GM12878 (cell line): ENCODE data around the gene SLC12A3. TPM values are rescaled to one million over a fixed set of nuclear protein-coding genes. Genes with fewer than 3 reads are reported as not detected.

ENCODE experiments used
- CBX3 ChIP-seq: fragments of 200-600 bp; sonication (generic); IDR thresholded peaks from 2 replicates; pipeline ENCODE4 v1.6.1; 2016; ENCODE audit warnings: low read depth, borderline replicate concordance
- CBX5 ChIP-seq: sonication (generic); IDR thresholded peaks from 2 replicates; pipeline ENCODE4 v1.6.1; 2016; ENCODE audit warnings: low read depth, moderate library complexity, mild to moderate bottlenecking, inconsistent platforms
- EP300 ChIP-seq, 2 experiments: fragments of 150-350 bp in 1 of 2; IDR thresholded peaks; 2 replicates each; pipeline ENCODE4 v1.6.1; 2011 to 2012; ENCODE audit warnings: low read depth in 2 of 2, low read length in 2 of 2, borderline replicate concordance in 1 of 2, improper control_type of control experiment in 1 of 2, inconsistent platforms in 1 of 2; ENCODE audit not compliant: control insufficient read depth in 1 of 2
- FOS ChIP-seq: IDR thresholded peaks from 3 replicates; pipeline ENCODE4 v1.6.1; 2011; ENCODE audit warnings: borderline replicate concordance; ENCODE audit not compliant: insufficient read length; ENCODE audit errors: extremely low read depth
- GABPA ChIP-seq: IDR thresholded peaks from 2 replicates; pipeline ENCODE4 v1.6.1; 2014; ENCODE audit warnings: antibody characterized with exemption, low read depth, mild to moderate bottlenecking, inconsistent platforms
- LARP7 ChIP-seq: fragments of 450-650 bp; IDR thresholded peaks from 2 replicates; pipeline ENCODE4 v1.6.1; 2017; ENCODE audit warnings: mild to moderate bottlenecking
- MTA3 ChIP-seq: IDR thresholded peaks from 2 replicates; pipeline ENCODE4 v1.6.1; 2012; ENCODE audit warnings: low read length, inconsistent platforms, borderline replicate concordance
- MXI1 ChIP-seq: fragments of 150-350 bp; IDR thresholded peaks from 2 replicates; pipeline ENCODE4 v1.6.1; 2011; ENCODE audit warnings: low read depth, mild to moderate bottlenecking, inconsistent platforms, low read length, improper control_type of control experiment
- RAD51 ChIP-seq: fragments of 450-650 bp; IDR thresholded peaks from 2 replicates; pipeline ENCODE4 v1.6.1; 2016; ENCODE audit warnings: moderate library complexity, mild to moderate bottlenecking, inconsistent platforms
- SMARCA5 ChIP-seq: fragments of 450-650 bp; IDR thresholded peaks from 2 replicates; pipeline ENCODE4 v1.6.1; 2017; ENCODE audit warnings: mild to moderate bottlenecking
- TAF1 ChIP-seq: IDR thresholded peaks from 2 replicates; pipeline ENCODE4 v1.6.1; 2011; ENCODE audit warnings: mild to moderate bottlenecking, low read depth, low read length, borderline replicate concordance
- TCF3 ChIP-seq: IDR thresholded peaks from 2 replicates; pipeline ENCODE4 v1.6.1; 2012; ENCODE audit warnings: low read depth, mild to moderate bottlenecking, low read length, borderline replicate concordance; ENCODE audit not compliant: insufficient read depth
- ZNF217 ChIP-seq: fragments of 450-650 bp; IDR thresholded peaks from 2 replicates; pipeline ENCODE4 v1.6.1; 2017; ENCODE audit warnings: antibody characterized with exemption, mild to moderate bottlenecking
- ZNF274 ChIP-seq: IDR thresholded peaks from one replicate; pipeline ENCODE4 v1.8.0; 2011; ENCODE audit not compliant: insufficient read length, insufficient read depth
- ZNF622 ChIP-seq: fragments of 450-650 bp; IDR thresholded peaks from 2 replicates; pipeline ENCODE4 v1.6.1; 2017; ENCODE audit warnings: mild to moderate bottlenecking, inconsistent platforms
- polyA plus RNA-seq, 11 experiments: library from polyadenylated mRNA; depleted of rRNA in 4 of 11; unstranded in 6 of 11; stranded (reverse) in 5 of 11; fragments of >200 nt; fragmentation: Nextera tagmentation in 4 of 11; fragmentation: Illumina TruSeq in 1 of 11; extraction: Ambion mirVana in 4 of 11; extraction: Trizol in 1 of 11; gene quantifications; 1 replicate in 1 of 11; 2 replicates in 10 of 11; pipeline versions ENCODE4 v1.2.1 to v1.2.3, GENCODE V29; 2011 to 2016; ENCODE audit warnings: inconsistent platforms in 2 of 11, missing spikeins in 2 of 11, low read depth in 1 of 11
- total RNA-seq, 4 experiments: library from RNA; depleted of rRNA in 3 of 4; stranded (reverse); fragments of >200 nt in 3 of 4; fragmentation: Illumina TruSeq in 1 of 4; extraction: Trizol in 1 of 4; gene quantifications; 2 replicates each; pipeline versions ENCODE4 v1.2.1 to v1.2.3, GENCODE V29; 2013 to 2021
- TF ChIP-seq, protein P1 (sequence below): IDR thresholded peaks from 2 replicates; pipeline ENCODE4 v1.6.1; 2011; ENCODE audit warnings: low read depth, low read length, improper control_type of control experiment, borderline replicate concordance
- TF ChIP-seq, protein P2 (sequence below): IDR thresholded peaks from 2 replicates; pipeline ENCODE4 v1.6.1; 2012; ENCODE audit warnings: low read length, inconsistent platforms

Gene SLC12A3
- total and polyA plus RNA-seq, 10 of the 15 experiments (the other 5 are each of a cell fraction or from before 2014, with no cell fraction given), result 0.05 to 6.3 (median 3.1) TPM

DNA sequence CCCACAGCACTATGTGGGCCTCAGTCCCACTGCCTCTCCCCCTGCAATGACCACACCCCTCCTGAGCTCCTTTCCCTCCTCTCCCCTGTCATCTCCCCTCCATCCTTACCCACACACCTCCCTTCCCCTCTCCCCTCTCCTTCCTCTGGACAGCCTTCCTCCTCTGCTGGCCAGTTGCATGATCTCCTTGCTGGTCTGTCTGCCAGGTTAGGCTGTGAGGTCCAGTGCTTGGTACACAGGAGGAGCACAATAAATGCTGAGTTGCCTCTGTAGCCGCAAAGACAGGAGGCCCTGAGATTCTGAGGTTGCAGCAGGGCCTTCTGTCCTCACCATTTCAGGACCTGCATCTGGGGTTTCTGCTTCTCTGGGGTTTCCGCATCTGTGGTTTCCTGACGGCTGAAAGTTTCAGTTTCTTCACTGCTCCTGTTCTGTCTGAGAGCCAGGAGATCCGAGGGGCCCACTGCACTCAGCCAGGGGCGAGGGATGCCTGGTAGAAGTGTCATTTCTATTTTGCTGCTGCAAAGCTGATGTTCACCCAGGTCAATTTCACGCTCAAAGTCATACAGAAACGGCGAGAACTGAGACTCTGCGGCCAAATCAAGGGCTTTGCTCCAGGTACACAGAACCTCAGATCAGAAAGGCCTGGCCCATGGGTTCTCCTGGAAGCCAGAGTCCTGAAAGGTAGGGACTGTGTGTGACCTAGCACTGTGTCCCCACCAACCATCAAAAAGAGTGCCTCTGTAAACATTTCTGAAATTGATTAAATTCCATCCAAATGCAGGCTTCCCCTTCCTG is 4.6 kb upstream of the SLC12A3 start (continued):
- TF ChIP-seq TAF1 (0 out of 2 replicates have a peak, but pooled peaks have one; percentile 32), RAD51 (no peak), CBX3 (no peak), FOS (no peak), SMARCA5 (peak; percentile 91), EP300 (IDR thresholded peaks at IDR 0.05; ENCODE audit: borderline replicate concordance in 1 of 2, control insufficient read depth in 1 of 2, low read depth in 2 of 2, low read length in 2 of 2) (no peak), ZNF274 (no peak), ZNF622 (no peak), GABPA (no peak; the same call in 1 of the 2 replicates), LARP7 (no peak), ZNF217 (peak; percentile 65; the same call in 1 of the 2 replicates), MTA3 (peak; percentile 56; the same call in 1 of the 2 replicates), MXI1 (no peak), TCF3 (peak; percentile 84; the same call in 1 of the 2 replicates), CBX5 (0 out of 2 replicates have a peak, but pooled peaks have one; percentile 52)
- TF ChIP-seq, protein P1, sequence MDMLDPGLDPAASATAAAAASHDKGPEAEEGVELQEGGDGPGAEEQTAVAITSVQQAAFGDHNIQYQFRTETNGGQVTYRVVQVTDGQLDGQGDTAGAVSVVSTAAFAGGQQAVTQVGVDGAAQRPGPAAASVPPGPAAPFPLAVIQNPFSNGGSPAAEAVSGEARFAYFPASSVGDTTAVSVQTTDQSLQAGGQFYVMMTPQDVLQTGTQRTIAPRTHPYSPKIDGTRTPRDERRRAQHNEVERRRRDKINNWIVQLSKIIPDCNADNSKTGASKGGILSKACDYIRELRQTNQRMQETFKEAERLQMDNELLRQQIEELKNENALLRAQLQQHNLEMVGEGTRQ, result no peak
- TF ChIP-seq, protein P2, sequence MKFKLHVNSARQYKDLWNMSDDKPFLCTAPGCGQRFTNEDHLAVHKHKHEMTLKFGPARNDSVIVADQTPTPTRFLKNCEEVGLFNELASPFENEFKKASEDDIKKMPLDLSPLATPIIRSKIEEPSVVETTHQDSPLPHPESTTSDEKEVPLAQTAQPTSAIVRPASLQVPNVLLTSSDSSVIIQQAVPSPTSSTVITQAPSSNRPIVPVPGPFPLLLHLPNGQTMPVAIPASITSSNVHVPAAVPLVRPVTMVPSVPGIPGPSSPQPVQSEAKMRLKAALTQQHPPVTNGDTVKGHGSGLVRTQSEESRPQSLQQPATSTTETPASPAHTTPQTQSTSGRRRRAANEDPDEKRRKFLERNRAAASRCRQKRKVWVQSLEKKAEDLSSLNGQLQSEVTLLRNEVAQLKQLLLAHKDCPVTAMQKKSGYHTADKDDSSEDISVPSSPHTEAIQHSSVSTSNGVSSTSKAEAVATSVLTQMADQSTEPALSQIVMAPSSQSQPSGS, result no peak; the same call in 1 of the 2 replicates
